GM19452 (cell line): ENCODE results near the gene LRMDA.

Source experiments
- ATAC-seq: cut with Tn5 transposase; IDR thresholded peaks from one replicate; pipeline ENCODE4 v1.9.1; 2021; ENCODE audit not compliant: unreplicated experiment

LRMDA gene

DNA sequence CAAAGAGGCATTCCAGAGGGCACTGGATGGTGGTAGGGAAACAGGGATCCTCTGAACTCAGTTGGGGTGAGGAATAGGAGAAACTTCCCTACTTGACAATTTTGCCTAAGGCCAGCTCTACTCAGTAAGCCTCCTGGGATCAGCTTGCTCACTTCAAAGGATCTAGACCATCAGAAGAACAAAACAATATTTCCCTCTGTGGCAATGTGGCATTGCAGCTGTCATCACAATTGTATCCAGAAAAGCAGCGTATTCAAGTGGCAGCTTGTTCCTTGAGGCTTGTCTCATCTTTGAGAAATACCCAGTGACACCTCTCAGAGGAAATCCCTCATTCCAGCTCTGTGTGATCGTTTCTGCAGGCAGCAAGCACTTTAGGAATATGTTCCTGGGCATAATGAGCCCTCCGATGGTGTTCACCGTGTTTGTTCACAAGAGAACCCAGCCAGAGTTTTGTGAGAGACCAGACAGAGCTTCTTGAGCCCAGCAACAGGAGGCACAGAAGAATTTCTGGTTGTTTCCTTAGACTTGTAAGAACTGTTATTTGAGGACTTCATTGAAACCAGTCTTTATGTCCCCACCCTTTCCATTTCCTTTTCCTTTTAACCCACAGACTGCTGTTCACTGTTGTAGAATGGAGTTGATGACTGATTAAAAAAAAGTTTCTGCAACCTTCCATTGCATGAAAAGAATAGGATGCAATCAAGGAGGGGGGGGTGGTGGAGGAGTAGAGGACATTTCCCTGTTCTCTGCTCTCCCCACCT is 747.3 kb downstream of the LRMDA start:
- ATAC-seq = no peak

DNA sequence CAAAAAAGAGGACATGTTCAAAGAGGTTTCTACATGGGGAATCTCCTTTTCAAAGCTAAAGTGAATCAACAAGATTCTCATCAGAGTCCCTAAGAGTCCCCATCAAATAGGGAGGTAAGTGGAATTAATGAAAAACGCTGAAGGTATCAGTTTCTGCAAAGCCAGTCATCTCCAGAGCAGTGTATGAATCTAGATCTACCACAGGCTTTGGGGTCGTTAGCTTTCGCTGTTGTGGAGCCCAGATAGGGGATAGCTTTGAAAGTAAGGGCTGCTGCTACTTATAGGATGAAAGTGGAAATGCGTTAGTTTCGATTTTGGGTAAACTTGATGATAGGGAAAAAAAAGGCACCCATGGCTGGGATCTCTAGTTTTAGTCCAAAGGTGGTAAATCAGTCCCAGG is 748.4 kb downstream of the LRMDA start:
- ATAC-seq = no peak

DNA sequence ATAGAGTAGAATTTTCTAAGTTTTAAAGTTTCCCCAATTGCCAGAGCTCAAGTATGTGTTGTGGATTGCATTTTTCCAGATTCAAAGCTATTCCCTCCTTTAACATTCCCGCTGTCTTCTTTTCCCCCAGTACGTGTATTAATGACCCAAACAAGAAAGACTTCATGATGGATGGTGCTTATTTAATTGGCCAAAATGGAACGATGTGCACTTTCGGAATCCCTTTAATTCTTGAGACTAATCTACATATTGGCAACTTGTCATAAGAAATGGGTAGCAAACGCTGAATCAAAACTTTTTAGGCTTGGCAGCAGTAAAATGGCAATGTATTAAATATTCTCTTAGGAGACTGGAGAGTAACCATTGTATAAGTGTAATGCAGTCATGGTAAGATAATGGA is 753.2 kb downstream of the LRMDA start:
- ATAC-seq = no peak

DNA sequence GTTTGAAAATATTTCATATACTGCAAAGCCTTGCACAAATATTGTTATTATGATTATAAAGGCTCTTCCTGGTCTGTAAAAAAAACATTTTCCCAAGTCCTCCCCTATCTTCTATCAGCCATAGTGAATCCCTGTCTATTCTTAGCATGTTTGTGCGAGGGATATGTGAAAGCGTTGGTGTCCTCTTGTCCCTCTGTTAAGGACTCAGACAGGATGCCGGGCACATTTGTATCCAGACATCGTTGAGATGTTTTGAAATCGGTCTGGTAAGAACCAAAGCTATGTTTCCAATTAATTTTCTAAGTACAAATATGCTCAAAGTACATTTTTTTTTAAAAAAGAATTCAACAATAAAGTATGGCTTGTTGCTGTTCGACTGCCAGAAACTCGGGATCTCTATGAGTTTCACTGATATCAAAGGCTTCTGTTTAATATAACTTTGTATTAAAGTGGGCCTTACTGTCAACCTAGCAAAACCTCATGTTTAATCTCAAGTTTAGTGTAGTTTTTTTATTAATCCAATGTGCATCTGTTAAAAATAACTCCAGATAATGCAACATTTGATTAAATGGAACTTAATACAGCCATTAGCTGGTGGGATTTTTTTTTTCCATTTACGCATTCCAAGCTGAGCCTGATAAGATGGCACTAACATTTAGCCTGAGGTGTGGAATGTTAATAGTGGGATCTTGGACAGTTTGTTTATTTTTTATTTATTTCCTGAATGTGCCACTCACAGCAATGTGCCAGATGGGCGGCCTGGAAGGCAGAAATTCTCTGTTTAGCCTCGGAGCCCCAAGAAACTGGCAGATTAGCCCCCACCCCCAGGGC is 754.3 kb downstream of the LRMDA start:
- no peak for ATAC-seq

DNA sequence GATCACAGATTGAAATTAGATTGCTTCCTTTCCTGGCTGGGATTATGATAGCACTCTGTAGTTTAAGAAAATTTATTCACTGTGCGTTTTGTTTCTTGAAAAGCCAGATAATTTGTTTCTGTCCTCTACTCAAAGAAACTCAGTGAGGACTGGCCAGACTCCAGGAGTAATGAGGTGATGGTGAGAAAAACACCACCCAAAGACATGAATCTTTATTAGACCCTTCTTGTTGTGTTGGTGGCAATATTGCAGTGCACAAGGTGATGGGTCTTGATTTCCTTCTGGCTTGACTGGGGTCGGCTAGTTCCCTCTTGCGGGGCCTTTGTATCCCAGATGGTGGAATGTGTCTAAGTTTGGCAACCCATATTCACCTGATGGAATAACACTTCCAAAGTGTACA is 756.8 kb downstream of the LRMDA start:
- ATAC-seq = no peak

DNA sequence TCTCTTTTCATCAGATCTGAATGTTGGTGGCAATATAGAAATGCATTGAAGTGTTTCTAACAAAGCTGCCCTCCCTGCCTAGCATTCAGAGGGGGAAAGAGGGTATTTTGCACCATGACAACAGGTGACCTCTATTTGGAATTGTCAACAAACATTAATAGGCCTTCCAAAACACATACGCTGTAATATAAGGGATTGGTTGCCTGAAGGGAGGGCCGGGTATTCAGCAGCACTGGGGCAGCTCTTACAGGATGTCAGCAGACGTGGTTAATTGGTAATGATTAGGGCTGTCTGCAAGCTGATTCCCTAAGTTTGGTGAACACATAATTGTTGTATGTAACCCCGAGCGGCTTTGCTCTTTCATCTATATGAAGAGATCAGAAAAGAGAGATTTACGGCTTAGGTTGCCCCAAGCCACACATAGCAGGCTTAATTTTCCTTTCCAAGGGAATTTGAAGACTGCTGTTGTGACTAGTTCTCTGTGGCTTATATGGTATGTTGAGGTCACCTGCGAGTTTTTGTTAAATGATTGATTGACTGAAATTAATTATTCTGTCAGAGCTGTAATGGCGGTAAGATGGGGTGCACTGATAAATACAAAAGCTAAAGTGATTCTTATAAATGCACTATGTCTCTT is 759.3 kb downstream of the LRMDA start:
- no peak for ATAC-seq

DNA sequence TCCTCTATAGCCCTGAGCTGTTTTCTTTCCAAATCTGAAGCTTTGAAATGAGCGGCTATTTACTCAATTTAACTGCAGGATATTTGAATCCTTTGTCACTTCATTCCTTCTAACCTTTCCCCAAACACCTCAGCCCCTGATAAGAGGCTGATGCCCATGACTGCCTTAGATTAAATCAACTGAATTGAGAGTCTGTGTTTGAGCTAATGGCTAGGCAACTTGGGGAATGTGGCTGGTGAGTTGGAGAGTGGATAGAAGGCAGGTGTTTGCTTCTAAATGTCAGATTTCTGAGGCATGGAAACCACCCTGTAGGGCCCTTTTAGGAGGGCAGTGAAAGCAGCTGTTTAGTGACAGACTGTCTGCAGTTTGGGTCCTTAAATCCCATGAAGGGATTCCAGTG is 759.9 kb downstream of the LRMDA start:
- no peak for ATAC-seq

DNA sequence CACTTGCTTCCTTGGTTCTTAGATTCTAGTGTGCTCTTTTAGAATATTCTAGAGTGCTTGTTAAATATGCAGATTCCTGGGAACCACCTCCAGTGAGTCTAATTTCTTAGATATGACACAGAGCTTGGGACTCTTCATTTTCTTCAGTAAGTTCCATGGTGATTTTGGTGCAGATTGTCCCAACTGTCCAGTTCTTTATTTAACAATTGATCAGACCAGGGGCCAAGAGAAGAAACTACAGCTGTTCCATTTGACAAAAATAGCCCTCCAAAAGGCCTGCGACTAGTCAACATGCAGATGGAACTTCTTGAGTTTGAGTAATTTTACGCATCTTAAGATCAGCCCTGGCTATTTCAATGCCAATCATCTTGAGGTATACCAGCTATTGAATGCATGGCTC is 760.7 kb downstream of the LRMDA start:
- no peak for ATAC-seq

DNA sequence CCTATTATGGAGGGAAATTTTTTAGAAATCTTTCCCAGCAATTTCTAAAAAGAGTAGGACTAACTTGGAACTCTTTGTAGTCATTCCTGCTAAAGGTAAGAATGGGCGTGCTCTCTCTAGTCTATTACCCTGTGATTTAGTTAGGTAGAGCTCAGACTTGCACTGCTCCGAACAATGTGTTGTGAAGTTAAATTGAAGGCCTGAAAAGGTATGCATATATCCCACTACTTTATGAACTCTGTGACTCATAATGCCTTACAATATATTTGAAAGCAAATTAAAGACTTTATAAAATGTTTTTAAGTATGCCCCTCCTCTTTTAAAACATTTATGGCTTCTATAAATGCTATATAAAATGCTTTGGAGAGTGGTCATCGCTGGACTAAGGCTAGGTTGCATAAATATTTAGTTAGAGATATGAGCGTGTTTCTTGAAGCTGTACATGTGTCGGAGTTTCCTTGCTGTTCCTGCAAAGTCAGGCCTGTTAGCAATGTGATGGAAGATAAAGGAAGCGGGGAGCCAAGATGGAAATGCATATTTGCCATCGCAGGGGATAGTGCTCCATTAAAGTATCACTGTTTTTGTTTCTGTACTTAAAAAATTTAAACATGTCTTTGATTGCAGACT is 761.4 kb downstream of the LRMDA start:
- no peak for ATAC-seq

DNA sequence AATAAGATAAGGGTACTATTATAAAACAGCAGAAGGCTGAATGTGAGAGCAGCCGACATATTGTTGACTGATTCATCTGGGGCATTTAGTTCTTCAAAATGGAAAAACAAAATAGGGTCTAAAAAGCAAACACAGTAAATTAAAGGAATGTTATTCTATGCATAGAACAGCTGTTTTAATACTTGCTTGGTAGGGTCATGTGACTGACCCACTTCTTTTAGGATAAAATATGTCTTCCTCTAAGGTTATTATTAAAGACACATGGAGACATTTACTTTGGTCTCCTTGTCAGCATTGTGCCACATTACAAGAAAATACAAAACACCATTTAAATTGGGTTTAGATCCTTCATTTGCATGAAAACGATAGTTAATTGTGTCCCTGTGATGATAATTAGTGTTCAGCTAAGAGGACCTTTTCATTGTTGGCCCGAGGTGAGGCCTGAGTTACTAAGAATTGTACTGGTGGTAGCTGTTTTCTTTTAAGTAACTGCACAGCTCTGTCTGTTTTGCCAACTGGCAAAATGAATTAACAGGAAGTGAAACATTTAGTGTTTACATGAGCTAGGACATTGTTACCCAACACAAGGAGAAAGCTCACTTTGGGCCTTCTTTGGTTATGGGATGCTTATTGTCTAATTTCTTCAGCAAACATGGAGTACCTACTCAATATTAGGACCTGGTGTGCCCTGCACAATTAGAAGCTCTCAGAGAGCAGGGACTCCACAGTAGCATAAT is 764.4 kb downstream of the LRMDA start:
- no peak for ATAC-seq

DNA sequence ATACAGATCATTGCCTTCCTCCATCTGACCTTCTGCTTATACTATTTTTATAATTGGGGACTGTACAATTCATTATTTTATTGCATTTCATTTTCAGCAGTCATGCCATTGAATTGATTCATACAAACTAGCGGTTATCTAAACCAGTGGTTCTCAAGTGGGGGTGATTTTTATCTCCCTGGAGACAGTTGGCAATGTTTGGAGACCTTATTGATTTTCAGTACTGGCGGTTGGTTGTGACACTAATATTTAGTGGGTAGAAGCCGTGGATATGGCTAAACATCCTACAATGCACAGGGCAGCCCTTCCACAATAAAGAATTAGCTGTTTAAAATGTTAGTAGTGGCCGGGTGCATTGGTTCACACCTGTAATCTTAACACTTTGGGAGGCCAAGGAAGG is 765.9 kb downstream of the LRMDA start:
- ATAC-seq = no peak

DNA sequence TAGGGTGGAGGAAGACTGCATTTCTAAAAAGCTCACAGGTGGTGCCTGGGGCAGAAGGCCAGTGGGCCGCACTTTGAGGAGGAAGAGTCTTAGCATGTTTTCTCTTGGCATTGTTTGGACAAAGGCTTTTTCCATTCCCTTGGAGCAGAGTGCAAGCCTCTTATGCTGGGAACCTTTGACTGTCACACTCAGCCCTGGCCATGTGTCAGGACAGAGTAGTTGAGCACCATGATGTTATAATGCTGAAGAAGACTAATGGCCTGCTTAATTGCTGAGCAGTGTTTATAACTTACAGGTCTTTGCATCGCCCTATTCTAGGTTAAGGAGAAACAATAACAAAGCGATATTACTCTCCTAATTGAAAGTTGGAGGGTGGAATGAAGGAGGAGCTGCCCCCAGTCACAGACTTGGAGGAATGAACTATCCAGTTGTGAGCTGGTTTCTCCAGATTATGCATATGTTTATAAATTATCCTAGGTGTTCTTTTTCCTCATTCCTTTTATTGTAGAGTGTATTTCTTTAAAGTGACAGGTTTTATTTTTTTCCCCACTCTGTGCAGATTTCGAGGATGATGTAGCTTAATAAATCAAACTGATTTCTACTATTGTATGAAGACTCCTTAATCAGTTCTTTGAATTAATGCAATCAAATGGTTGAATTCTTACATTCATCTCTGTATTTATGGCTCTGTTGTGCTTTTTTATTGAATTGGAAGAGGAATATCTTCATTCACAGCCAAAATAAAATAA is 767.0 kb downstream of the LRMDA start:
- no peak for ATAC-seq

DNA sequence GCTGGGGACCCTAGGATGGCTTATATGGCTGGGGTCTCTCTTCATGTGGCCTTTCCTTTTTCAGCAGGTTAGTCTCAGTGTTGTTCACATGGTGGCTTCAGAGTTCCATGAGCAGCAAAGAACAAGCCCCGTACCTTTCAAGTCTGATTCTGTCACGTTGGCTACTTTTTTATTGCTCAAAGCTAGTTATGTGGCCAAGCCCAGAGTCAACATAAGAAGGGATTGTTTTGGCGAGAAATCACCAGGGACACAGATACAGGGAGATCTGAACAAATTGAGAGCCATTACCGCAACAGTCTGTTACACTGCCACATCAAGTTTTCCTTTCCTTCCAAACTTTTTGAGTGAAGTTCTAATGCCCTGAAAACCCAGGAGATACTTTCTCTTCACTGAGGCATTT is 770.5 kb downstream of the LRMDA start:
- ATAC-seq = no peak

DNA sequence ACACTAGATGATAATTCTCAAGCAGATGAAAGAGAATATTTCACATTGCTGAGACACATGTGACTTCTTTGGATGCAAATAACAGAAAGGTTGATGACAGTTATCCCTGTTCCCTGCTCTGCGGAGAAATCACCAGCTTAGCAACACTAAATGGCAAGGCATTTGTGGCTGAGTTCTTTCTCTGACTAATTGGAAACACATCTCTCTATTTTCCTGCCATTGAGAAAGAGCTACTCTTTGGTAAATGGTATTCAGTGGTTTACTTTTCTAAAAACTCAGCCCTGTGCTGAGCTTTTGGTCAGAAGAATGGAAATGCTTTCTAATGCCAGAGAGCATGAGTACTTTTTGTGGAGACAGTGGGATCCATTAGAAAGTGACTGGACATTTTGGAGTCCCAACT is 771.4 kb downstream of the LRMDA start:
- no peak for ATAC-seq

DNA sequence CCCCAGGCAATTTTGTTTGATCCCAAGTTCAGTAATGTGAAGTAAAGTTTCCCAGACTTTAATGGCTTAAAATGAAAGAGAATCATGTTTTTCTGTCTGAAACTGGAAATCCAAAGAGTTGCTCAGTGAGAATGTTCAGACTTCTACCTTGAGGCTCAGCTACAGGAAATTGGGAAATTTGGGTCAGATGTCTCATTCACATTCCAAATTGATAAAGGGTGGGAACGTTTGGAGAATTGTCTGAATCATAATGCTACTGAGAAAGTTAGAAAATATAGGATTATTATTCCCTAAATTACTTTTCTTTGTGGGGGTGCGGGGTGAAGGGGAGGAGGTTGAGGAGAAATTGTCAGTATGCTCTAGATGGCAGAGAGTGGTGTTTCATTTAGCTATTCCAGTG is 773.9 kb downstream of the LRMDA start:
- ATAC-seq = no peak

DNA sequence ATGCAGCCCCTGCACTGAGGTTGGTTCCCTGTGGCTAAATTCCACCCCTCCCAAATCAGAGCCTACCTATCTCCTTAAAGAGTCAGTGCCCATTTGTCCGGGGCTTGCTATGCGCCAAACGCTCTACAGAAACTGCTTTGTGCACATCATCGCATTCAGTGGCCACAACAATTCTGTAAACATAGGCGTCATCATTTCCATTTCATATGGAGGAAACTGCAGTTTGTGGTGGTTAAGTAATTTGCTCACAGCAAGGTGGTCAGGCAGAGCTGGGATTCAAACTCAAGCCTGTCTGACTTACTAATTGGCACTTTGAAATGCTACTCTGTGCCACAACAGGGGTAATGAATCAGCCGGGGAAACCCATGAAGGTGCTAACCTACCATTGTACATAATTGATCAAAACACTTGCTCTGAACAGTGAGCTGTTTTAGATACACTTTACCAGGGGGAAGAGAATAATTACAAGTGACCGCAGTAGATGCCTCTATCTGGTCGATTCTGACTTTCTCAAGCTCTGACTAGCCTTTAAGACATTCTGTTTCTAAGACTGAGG is 775.5 kb downstream of the LRMDA start:
- ATAC-seq = no peak

DNA sequence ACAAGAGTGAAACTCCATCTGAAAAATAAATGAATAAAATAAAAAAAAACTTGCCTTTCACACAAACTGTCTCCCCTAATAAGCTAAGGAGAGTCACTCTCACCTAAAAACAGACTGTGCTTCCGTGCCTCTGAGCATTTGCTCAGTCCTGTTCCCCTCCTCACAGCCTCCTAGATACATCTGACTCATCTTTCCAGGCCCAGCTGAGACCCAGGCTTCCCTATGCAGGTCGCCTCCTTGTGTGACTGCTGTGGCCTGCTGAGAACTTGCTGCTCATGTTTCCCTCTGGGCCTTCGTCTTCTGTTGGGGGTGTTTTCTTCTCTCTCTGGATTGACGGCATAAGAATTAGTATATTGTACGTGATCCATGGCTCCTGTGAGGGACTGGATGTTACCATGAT is 777.7 kb downstream of the LRMDA start:
- no peak for ATAC-seq

DNA sequence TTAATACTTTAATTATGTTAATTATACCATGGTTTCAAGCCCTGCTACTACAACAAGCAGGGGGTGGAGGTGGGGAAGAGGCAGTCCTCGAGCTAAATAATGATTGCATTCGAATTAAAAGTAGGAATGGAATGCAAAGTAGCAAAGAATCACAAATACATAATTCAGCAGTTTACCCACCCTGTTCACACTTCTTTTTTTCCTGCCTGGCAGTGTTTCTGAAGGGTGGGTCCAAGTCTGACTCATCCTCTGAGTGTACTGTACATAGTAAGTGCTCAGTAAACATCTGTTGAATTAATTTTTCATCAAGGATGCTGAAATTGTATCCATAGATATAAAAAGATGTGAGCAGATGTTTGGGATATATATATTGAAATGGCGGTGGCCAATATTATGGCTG is 778.8 kb downstream of the LRMDA start:
- ATAC-seq = no peak

DNA sequence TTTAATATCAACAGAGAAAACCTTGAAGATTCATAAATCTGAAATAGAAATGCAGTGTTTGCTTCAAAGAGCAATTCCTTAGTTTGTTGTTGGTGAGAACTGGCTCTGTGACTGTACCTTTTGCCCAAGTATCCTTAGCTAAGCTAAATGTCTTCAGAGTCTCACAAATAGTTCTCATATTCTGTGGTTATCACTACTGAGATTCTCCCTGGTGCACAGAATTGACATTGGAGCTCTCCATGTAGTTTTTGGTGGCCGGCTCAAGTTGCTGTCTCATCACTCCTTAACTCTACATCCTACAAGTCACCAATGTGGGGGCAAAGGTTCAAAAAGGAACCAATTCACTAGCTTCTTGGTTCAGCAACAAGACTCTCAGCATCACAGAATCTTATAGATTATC is 780.3 kb downstream of the LRMDA start:
- ATAC-seq = no peak

DNA sequence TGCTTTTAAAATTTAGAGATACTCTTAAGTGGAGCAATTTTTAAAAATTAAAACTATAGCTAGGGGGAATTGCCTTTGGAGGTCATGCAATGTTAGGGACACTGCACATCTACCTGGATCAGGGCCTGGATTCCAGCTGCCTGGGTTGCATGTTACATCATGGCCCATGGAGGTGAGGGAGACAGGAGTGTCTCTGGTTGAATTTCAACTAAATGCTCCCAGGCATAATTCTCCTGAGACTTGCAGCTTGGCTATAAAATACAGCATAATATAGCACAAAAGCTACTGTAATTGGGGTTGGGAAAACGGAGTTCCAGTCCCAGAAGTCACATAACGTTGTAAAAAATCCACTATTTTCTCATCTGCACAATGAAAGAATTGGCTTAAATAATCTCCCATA is 782.5 kb downstream of the LRMDA start:
- ATAC-seq = no peak
